OCI-LY1 (cell line): Measurements from ENCODE around the gene PCDHB4.

Experiments used
- H2AFZ ChIP-seq: fragments of 200-600 bp; sonication (generic), shearing (Covaris generic); 2 replicates; pipeline ENCODE4 v1.6.0; 2014; ENCODE audit warnings: antibody characterized with exemption, mild to moderate bottlenecking, low read length
- H3F3A ChIP-seq: fragments of 200-600 bp; sonication (generic), shearing (Covaris generic); 2 replicates; pipeline ENCODE4 v1.6.0; 2014; ENCODE audit warnings: mild to moderate bottlenecking, antibody characterized with exemption, low read length, moderate library complexity; ENCODE audit not compliant: insufficient read depth
- H3K27ac ChIP-seq: fragments of 200-600 bp; sonication (generic); 2 replicates; pipeline ENCODE4 v1.5.1; 2014; ENCODE audit warnings: low read length, mixed run types, mild to moderate bottlenecking, low read depth; ENCODE audit not compliant: poor library complexity, severe bottlenecking
- H3K27me3 ChIP-seq: fragments of 200-600 bp; sonication (generic); 2 replicates; pipeline ENCODE4 v1.6.0; 2014; ENCODE audit warnings: antibody characterized with exemption, mild to moderate bottlenecking, low read length, moderate library complexity; ENCODE audit not compliant: insufficient read depth
- H3K36me3 ChIP-seq: fragments of 200-600 bp; sonication (generic); 2 replicates; pipeline ENCODE4 v1.6.1; 2014; ENCODE audit warnings: mild to moderate bottlenecking, antibody characterized with exemption, low read length, moderate library complexity, mixed read lengths; ENCODE audit not compliant: insufficient read depth
- H3K4me1 ChIP-seq: fragments of 200-600 bp; sonication (generic); 2 replicates; pipeline ENCODE4 v1.5.1; 2014; ENCODE audit warnings: mild to moderate bottlenecking, low read length, moderate library complexity; ENCODE audit not compliant: insufficient read depth, severe bottlenecking
- H3K4me2 ChIP-seq: fragments of 200-600 bp; sonication (generic), shearing (Covaris generic); 2 replicates; pipeline ENCODE4 v1.6.1; 2014; ENCODE audit warnings: low read length
- H3K4me3 ChIP-seq: fragments of 200-600 bp; sonication (generic); 2 replicates; pipeline ENCODE4 v1.5.1; 2014; ENCODE audit warnings: low read length, low read depth, mild to moderate bottlenecking, mixed read lengths; ENCODE audit not compliant: poor library complexity, severe bottlenecking
- H3K79me2 ChIP-seq: fragments of 200-600 bp; shearing (Covaris generic); 2 replicates; pipeline ENCODE4 v1.6.1; 2016; ENCODE audit warnings: mixed run types, low read length, mixed read lengths; ENCODE audit not compliant: insufficient read depth
- H3K9ac ChIP-seq: fragments of 200-600 bp; sonication (generic), shearing (Covaris generic); 2 replicates; pipeline ENCODE4 v1.6.1; 2014; ENCODE audit warnings: mild to moderate bottlenecking, low read length, mixed read lengths
- H3K9me2 ChIP-seq: fragments of 200-600 bp; sonication (generic), shearing (Covaris generic); 2 replicates; pipeline ENCODE4 v1.6.1; 2014; ENCODE audit warnings: low read depth, mild to moderate bottlenecking, low read length, mixed read lengths
- H3K9me3 ChIP-seq: fragments of 200-600 bp; shearing (Covaris generic); 2 replicates; pipeline ENCODE4 v1.6.1; 2014; ENCODE audit warnings: low read length, mixed read lengths
- H4K20me1 ChIP-seq: fragments of 200-600 bp; sonication (generic), shearing (Covaris generic); 2 replicates; pipeline ENCODE4 v1.6.0; 2016; ENCODE audit warnings: mild to moderate bottlenecking, low read length; ENCODE audit not compliant: insufficient read depth
- CTCF ChIP-seq: fragments of 200-600 bp; sonication (generic), shearing (Covaris generic); IDR thresholded peaks from 2 replicates; pipeline ENCODE4 v1.5.1; 2017; ENCODE audit warnings: mild to moderate bottlenecking, antibody characterized with exemption, low read length, moderate library complexity, mixed read lengths
- EZH2 ChIP-seq: fragments of 200-600 bp; sonication (generic), shearing (Covaris generic); IDR thresholded peaks from 2 replicates; pipeline ENCODE4 v1.8.0; 2017; ENCODE audit warnings: borderline replicate concordance, mixed run types, mild to moderate bottlenecking, antibody characterized with exemption, low read length, moderate library complexity, mixed read lengths

PCDHB4 gene

GRCh38 chr5:141121563-141121962 is at the start of gene PCDHB4:
Gene PCDHB4 (plus strand): TSS chr5:141121818. CDS start chr5:141121999, 181 bp downstream.
- Histone ChIP-seq H3K27me3 (no peaks in the 10 kb centered on the region), H3K9ac (no peak within 1 kb of the TSS), H3K9me2 (no peaks in the 10 kb centered on the region), H4K20me1 (no peaks in the 10 kb centered on the region), H3K36me3 (no peaks in the 10 kb centered on the region), H2AFZ (no peak within 1 kb of the TSS), H3K9me3 (0 out of 2 replicates have a peak, but pooled peaks cover 2% of the 10 kb centered on the region), H3F3A (no peaks in the 10 kb centered on the region), H3K4me1 (no peaks in the 10 kb centered on the region), H3K79me2 (no peaks in the 10 kb centered on the region), H3K27ac (no peak within 1 kb of the TSS), H3K4me2 (no peak within 1 kb of the TSS), H3K4me3 (no peak within 1 kb of the TSS)
- TF ChIP-seq CTCF (no peak), EZH2 (no peak)

DNA sequence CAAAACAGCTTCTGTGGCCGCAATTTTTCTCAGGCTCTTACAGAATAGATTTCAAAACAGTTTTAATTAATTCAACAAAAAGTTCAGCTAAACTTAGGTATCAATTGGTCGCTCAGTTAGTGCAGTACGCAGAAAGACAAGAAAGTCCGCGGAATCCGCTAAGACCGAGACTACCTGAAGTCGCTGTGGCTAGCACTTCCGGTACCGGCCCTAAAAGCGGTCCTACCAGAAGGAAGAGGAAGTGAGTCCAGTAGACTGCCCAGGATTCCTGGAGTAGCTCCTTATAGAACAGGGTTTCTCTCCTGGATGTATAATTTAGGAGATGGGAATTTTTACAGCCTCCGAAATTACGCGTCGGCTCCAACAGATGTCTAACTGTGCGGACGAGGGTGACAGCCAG is 43.8 kb upstream of the PCDHB4 start:
- Histone ChIP-seq H3K36me3 (no peaks in the 10 kb centered on the region), H3K27me3 (no peaks in the 10 kb centered on the region), H3K9me2 (no peaks in the 10 kb centered on the region), H3K4me3 (no peak overlapping the region), H3K9me3 (no peaks in the 10 kb centered on the region), H3F3A (no peaks in the 10 kb centered on the region), H2AFZ (no peak overlapping the region), H3K79me2 (no peaks in the 10 kb centered on the region), H4K20me1 (no peaks in the 10 kb centered on the region), H3K27ac (no peak overlapping the region), H3K4me2 (no peak overlapping the region), H3K9ac (no peak overlapping the region), H3K4me1 (no peaks in the 10 kb centered on the region)
- TF ChIP-seq CTCF = no peak
- TF ChIP-seq EZH2 = no peak

- Histone ChIP-seq H3K4me3 (no peak overlapping the region), H3K9me3 (no peaks in the 10 kb centered on the region), H3F3A (no peaks in the 10 kb centered on the region), H3K36me3 (no peaks in the 10 kb centered on the region), H3K9me2 (no peaks in the 10 kb centered on the region), H3K4me2 (no peak overlapping the region), H3K27ac (no peak overlapping the region), H2AFZ (no peak overlapping the region), H3K27me3 (no peaks in the 10 kb centered on the region), H4K20me1 (no peaks in the 10 kb centered on the region), H3K4me1 (no peaks in the 10 kb centered on the region), H3K9ac (no peak overlapping the region), H3K79me2 (no peaks in the 10 kb centered on the region)
- no peak for TF ChIP-seq CTCF
- no peak for TF ChIP-seq EZH2
These were observed 39.4 kb upstream of the PCDHB4 start for GRCh38 chr5:141082228-141082627.
